SJCRH30 (cell line): ENCODE data around the gene SUMF2. TPM values are rescaled to one million over a fixed set of nuclear protein-coding genes. Genes with fewer than 3 reads are reported as not detected.
"Not testable (repeated sequence)": the region's sequence is repeated elsewhere in the genome, so short reads cannot be mapped to it uniquely, and the experiment has no call there.

ENCODE experiments used
- DNase-seq, 2 experiments: peaks; one replicate each; pipeline ENCODE4 v3.0.0-alpha.2; 2015 to 2020
- H3K27ac ChIP-seq: fragments of 250-450 bp; sonication (Bioruptor Pico); 2 replicates; pipeline ENCODE4 v1.5.1; 2020; ENCODE audit warnings: mild to moderate bottlenecking, moderate library complexity
- H3K27me3 ChIP-seq: fragments of 250-450 bp; sonication (Bioruptor Pico); 2 replicates; pipeline ENCODE4 v1.5.1; 2020; ENCODE audit warnings: mild to moderate bottlenecking, moderate library complexity
- H3K36me3 ChIP-seq: fragments of 250-450 bp; sonication (Bioruptor Pico); 2 replicates; pipeline ENCODE4 v1.5.1; 2020; ENCODE audit warnings: mild to moderate bottlenecking, moderate library complexity
- H3K4me1 ChIP-seq: fragments of 250-450 bp; sonication (Bioruptor Pico); 2 replicates; pipeline ENCODE4 v1.5.1; 2020; ENCODE audit warnings: mild to moderate bottlenecking, moderate library complexity
- H3K4me3 ChIP-seq: fragments of 250-450 bp; sonication (Bioruptor Pico); 2 replicates; pipeline ENCODE4 v1.5.1; 2020; ENCODE audit warnings: mild to moderate bottlenecking, moderate library complexity
- H3K9me3 ChIP-seq: fragments of 250-450 bp; sonication (Bioruptor Pico); replicated peaks from 2 replicates; pipeline ENCODE4 v1.5.1; 2020; ENCODE audit warnings: mild to moderate bottlenecking, moderate library complexity
- total RNA-seq: library from RNA; depleted of rRNA; stranded (reverse); fragments of >200 nt; shearing (Covaris generic); gene quantifications from 2 replicates; pipeline ENCODE4 v1.2.3, GENCODE V29; 2014

The SUMF2 gene
- total RNA-seq, 1 experiment from 2014 or later = 78.9 TPM

GRCh38 chr7:56081626-56082340, 17.7 kb downstream of the SUMF2 start:
- no peak for DNase-seq
- H3K4me1 ChIP-seq = no peaks in the 10 kb centered on the region

GRCh38 chr7:56083150-56083785, 19.2 kb downstream of the SUMF2 start:
- DNase-seq = no peak
- Histone ChIP-seq H3K4me1 (no peaks in the 10 kb centered on the region), H3K4me3 (no peak overlapping the region), H3K9me3 (no peaks in the 10 kb centered on the region), H3K27me3 (no peaks in the 10 kb centered on the region), H3K36me3 (no peaks in the 10 kb centered on the region), H3K27ac (no peak overlapping the region)

More at GRCh38 chr7:56081626-56082340, 17.7 kb downstream of the SUMF2 start:
- Histone ChIP-seq H3K4me3 (no peak overlapping the region), H3K9me3 (no peaks in the 10 kb centered on the region), H3K27ac (no peak overlapping the region), H3K27me3 (no peaks in the 10 kb centered on the region), H3K36me3 (no peaks in the 10 kb centered on the region)

GRCh38 chr7:56086761-56087160, 22.7 kb downstream of the SUMF2 start:
- H3K27me3 ChIP-seq = no peaks in the 10 kb centered on the region
- DNase-seq = no peak
- H3K4me1 ChIP-seq = no peaks in the 10 kb centered on the region
- H3K9me3 ChIP-seq = no peaks in the 10 kb centered on the region
- no peaks in the 10 kb centered on the region for H3K36me3 ChIP-seq
- no peak overlapping the region for H3K4me3 ChIP-seq
- no peak overlapping the region for H3K27ac ChIP-seq

GRCh38 chr7:56087445-56087844, 23.4 kb downstream of the SUMF2 start:
- no peak overlapping the region for H3K27ac ChIP-seq
- no peak overlapping the region for H3K4me3 ChIP-seq
- no peaks in the 10 kb centered on the region for H3K9me3 ChIP-seq
- no peaks in the 10 kb centered on the region for H3K4me1 ChIP-seq
- H3K36me3 ChIP-seq = no peaks in the 10 kb centered on the region
- H3K27me3 ChIP-seq = no peaks in the 10 kb centered on the region
- DNase-seq = no peak

- H3K27ac ChIP-seq = no peak overlapping the region
- DNase-seq = no peak
- H3K27me3 ChIP-seq = no peaks in the 10 kb centered on the region
- no peaks in the 10 kb centered on the region for H3K9me3 ChIP-seq
- H3K36me3 ChIP-seq = no peaks in the 10 kb centered on the region
- 0 out of 2 replicates have a peak, but pooled peaks cover 3% of the 10 kb centered on the region for H3K4me1 ChIP-seq
- H3K4me3 ChIP-seq = no peak overlapping the region
Measured at GRCh38 chr7:56091591-56091990, 27.5 kb downstream of the SUMF2 start.

- H3K27ac ChIP-seq, H3K27me3 ChIP-seq, DNase-seq, H3K36me3 ChIP-seq, H3K4me3 ChIP-seq, H3K4me1 ChIP-seq, H3K9me3 ChIP-seq: not testable (repeated sequence)
Measured at GRCh38 chr7:56092388-56092787, 28.3 kb downstream of the SUMF2 start.

GRCh38 chr7:56092789-56093531, 28.9 kb downstream of the SUMF2 start, which contains the start of gene PHKG1:
TSS of gene PHKG1 (minus strand) at chr7:56092952. CDS start at chr7:56088941, 4,011 bp downstream.
- no peaks in the 10 kb centered on the region for H3K9me3 ChIP-seq
- H3K27me3 ChIP-seq = no peaks in the 10 kb centered on the region
- H3K4me3 ChIP-seq = no peak within 1 kb of the TSS
- H3K36me3 ChIP-seq = peaks cover 9% of the 10 kb centered on the region
- peak; percentile 82 to 83 for DNase-seq
- 0 out of 2 replicates have a peak, but pooled peaks cover 3% of the 10 kb centered on the region for H3K4me1 ChIP-seq
- H3K27ac ChIP-seq = no peak within 1 kb of the TSS

GRCh38 chr7:56097700-56098099, 33.6 kb downstream of the SUMF2 start:
- no peaks in the 10 kb centered on the region for H3K9me3 ChIP-seq
- DNase-seq = no peak
- H3K36me3 ChIP-seq = peaks cover 52% of the 10 kb centered on the region
- no peaks in the 10 kb centered on the region for H3K27me3 ChIP-seq
- H3K4me3 ChIP-seq = no peak overlapping the region
- H3K27ac ChIP-seq = no peak overlapping the region
- H3K4me1 ChIP-seq = 0 out of 2 replicates have a peak, but pooled peaks cover under 1% of the 10 kb centered on the region

- not testable (repeated sequence) for DNase-seq, H3K4me3 ChIP-seq, H3K27ac ChIP-seq, H3K9me3 ChIP-seq, H3K27me3 ChIP-seq, H3K4me1 ChIP-seq
- peaks cover 59% of the 10 kb centered on the region for H3K36me3 ChIP-seq
Measured at GRCh38 chr7:56098187-56099008, 34.3 kb downstream of the SUMF2 start.

- H3K36me3 ChIP-seq = peaks cover 71% of the 10 kb centered on the region
- H3K4me1 ChIP-seq = no peaks in the 10 kb centered on the region
- H3K9me3 ChIP-seq = no peaks in the 10 kb centered on the region
- DNase-seq = no peak
- no peak overlapping the region for H3K27ac ChIP-seq
- no peaks in the 10 kb centered on the region for H3K27me3 ChIP-seq
- H3K4me3 ChIP-seq = no peak overlapping the region
Measured at GRCh38 chr7:56099653-56100052, 35.6 kb downstream of the SUMF2 start.

GRCh38 chr7:56104138-56104537, 40.1 kb downstream of the SUMF2 start:
- H3K27me3 ChIP-seq, DNase-seq, H3K27ac ChIP-seq, H3K9me3 ChIP-seq, H3K4me3 ChIP-seq, H3K4me1 ChIP-seq: not testable (repeated sequence)
- H3K36me3 ChIP-seq = peaks cover 61% of the 10 kb centered on the region

GRCh38 chr7:56105508-56105907, 41.4 kb downstream of the SUMF2 start:
- H3K27me3 ChIP-seq = no peaks in the 10 kb centered on the region
- no peaks in the 10 kb centered on the region for H3K9me3 ChIP-seq
- H3K36me3 ChIP-seq = peaks cover 47% of the 10 kb centered on the region
- H3K4me3 ChIP-seq = peak overlapping the region; percentile 92
- H3K27ac ChIP-seq = peak overlapping the region; percentile 82
- H3K4me1 ChIP-seq = no peaks in the 10 kb centered on the region
- peak; percentile 35 to 57 for DNase-seq

GRCh38 chr7:56106108-56107073, 42.3 kb downstream of the SUMF2 start, which contains the start of gene CHCHD2:
TSS of gene CHCHD2 (minus strand) at chr7:56106476. CDS start at chr7:56106413, 63 bp downstream.
- Histone ChIP-seq H3K4me1 (no peaks in the 10 kb centered on the region), H3K27me3 (no peaks in the 10 kb centered on the region), H3K27ac (peak within 1 kb of the TSS; percentile 82), H3K4me3 (peak within 1 kb of the TSS; percentile 92), H3K9me3 (no peaks in the 10 kb centered on the region), H3K36me3 (peaks cover 38% of the 10 kb centered on the region)
- DNase-seq = peak; percentile 99 to 100
